Measurements from ENCODE around the gene EMC7.

Gene EMC7

DNA sequence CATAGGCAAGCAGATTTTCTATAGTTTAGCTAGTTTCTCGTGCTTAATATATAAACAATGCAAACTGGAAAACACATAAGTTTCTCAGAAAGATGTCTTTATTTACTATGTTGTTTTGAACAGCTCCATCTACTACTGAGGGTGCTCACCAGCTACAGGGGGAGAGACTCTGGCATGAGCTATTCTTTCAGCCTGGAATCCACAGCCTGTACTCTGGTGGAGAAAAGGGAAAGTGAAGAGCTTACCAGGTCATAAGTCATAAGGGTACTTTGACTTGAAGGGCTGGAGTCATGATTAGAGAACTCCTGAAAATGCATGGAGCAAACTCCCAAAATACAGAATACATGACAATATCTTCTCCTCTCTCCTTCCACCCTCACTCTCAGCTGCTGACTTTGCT, 58.3 kb downstream of the EMC7 start:
- TF ChIP-seq, protein P1, sequence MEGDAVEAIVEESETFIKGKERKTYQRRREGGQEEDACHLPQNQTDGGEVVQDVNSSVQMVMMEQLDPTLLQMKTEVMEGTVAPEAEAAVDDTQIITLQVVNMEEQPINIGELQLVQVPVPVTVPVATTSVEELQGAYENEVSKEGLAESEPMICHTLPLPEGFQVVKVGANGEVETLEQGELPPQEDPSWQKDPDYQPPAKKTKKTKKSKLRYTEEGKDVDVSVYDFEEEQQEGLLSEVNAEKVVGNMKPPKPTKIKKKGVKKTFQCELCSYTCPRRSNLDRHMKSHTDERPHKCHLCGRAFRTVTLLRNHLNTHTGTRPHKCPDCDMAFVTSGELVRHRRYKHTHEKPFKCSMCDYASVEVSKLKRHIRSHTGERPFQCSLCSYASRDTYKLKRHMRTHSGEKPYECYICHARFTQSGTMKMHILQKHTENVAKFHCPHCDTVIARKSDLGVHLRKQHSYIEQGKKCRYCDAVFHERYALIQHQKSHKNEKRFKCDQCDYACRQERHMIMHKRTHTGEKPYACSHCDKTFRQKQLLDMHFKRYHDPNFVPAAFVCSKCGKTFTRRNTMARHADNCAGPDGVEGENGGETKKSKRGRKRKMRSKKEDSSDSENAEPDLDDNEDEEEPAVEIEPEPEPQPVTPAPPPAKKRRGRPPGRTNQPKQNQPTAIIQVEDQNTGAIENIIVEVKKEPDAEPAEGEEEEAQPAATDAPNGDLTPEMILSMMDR (IDR thresholded peaks at IDR 0.05; ENCODE audit: low read depth, low read length, missing control alignments) = no peak
- no peaks in the 10 kb centered on the region for H3K36me3 ChIP-seq (replicated peaks)
- no peaks in the 10 kb centered on the region for H3K27me3 ChIP-seq (replicated peaks)

DNA sequence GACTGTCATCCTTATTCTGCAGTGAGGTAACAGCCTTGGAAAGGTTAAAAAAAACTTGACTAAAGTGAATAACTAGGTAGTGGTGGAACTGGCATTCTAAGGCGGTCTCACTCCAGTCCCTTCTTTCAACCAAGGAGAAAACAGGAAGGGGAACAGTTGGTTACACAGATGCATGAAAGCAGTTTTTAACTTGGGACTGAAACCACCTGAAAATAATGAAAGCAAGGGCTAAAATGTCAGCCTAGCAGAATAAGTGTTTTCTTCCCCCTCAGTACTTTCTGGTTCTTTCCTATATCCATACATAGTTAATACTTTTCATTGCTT, 61.9 kb downstream of the EMC7 start:
- Histone ChIP-seq H3K36me3 (replicated peaks) (no peaks in the 10 kb centered on the region), H3K4me3 (ENCODE audit: low read depth, low read length) (peak overlapping the region; percentile 88)

More for the DNA sequence above, 58.3 kb downstream of the EMC7 start:
- DNase-seq = no peak
- in situ Hi-C loops (cut with HindIII; ENCODE audit: low pct_ligation_motif_present, low sequenced_read_pairs) = no loop called here
- no peak overlapping the region for H3K4me3 ChIP-seq (ENCODE audit: low read depth, low read length)
- no peak overlapping the region for H3K27ac ChIP-seq

DNA sequence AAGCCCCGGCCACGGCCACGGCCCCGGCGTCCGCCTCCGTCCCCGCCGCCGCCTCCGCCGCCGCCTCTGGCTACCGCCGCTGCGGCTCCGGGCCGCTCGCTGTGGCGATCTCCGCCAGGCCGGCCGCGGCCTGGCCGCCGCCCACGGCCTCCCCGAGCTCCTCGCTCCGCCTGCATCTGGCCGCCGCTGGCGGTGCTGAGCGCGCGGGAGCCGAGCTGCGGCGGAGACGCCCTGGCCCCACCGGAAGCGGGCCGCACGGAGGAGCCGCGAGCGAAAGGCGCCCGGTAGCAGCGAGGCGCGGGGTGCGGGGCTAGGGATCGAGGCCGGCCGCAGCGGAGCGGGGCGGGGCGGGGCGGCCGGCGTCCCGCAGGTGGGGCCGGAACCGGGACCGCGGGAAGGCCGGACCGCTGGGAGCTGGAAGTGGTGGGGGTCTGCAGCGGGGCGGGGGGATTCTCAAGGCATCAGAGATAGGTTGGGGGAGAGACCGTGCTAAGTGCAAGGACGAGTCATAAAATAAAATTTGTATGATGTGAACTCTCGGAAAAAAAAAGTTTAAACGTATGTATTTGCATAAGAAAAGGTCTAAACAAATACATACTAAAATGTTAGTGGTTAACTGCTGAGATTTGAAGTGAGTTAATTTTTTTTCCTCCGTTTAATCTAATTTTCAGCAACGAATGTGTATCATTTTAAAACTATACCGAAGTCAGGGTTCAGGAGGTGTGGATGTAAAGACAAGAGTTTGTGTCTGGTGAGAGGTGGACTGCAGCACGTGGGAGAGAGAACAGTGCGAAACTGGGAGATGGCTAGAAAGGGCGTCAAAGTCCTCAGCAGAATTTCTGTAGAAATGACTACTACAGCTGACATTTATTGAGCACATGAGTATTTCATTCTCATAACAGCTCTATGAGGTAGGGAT, 62.5 kb downstream of the EMC7 start, which contains the start of gene AVEN:
Gene AVEN, minus strand, starts transcription at position 334 of the 919 bp plus-strand sequence. Its CDS starts 158 bp downstream, at position 176.
- Histone ChIP-seq H3K4me3 (ENCODE audit: low read depth, low read length) (peak within 1 kb of the TSS; percentile 88), H3K27me3 (replicated peaks) (no peaks in the 10 kb centered on the region), H3K27ac (peak within 1 kb of the TSS; percentile 90), H3K36me3 (replicated peaks) (no peaks in the 10 kb centered on the region)
- in situ Hi-C loops (cut with HindIII; ENCODE audit: low pct_ligation_motif_present, low sequenced_read_pairs) = no loop called here
- peak; percentile 16 for DNase-seq
- TF ChIP-seq, protein P1 (IDR thresholded peaks at IDR 0.05; ENCODE audit: low read depth, low read length, missing control alignments) = no peak

More for the DNA sequence above, 61.9 kb downstream of the EMC7 start:
- no peak overlapping the region for H3K27ac ChIP-seq
- TF ChIP-seq, protein P1 (IDR thresholded peaks at IDR 0.05; ENCODE audit: low read depth, low read length, missing control alignments) = no peak
- DNase-seq = no peak
- no peaks in the 10 kb centered on the region for H3K27me3 ChIP-seq (replicated peaks)
- in situ Hi-C loops (cut with HindIII; ENCODE audit: low pct_ligation_motif_present, low sequenced_read_pairs) = no loop called here

DNA sequence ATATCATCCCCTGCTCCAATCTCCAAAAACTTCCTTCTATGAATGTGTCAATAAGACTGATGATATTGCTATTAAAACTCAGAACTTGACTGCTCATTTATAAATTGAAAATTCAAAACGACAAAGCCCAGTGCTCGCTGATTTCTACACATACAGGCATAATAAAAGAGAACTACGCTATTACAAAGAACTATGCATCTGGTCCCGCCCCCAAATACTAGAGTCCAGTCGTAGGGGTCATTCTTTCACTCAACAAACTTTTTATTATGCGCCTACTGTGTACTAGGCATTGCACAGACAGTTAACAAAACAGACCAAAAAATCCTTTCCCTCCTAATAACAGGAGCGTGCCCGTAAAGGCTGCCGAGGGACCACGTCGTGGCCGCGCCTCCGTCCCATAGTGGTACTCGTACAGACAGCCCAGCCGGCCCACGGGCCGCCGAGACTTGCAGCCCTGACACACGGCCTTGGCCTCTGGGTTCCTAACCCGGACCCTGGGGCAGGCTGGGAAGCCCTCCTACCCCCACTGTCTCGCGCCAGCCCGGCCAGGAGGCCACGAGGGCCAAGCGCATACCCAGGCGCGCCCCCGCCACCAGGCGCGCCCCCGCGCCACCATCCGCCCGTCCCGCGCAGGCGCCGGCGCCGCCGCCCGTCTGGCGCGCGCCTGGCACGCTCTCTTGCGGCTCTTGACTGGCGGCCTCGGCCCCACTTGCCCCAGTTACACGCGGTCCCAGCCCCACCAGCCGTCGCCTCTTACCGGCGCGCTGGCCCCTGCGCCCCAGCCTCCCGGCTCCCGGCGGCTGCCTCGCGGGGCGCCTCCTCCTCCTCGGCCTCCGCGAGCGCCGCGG, 63.4 kb downstream of the EMC7 start:
- DNase-seq = peak; percentile 57
- Histone ChIP-seq H3K36me3 (replicated peaks) (no peaks in the 10 kb centered on the region), H3K27me3 (replicated peaks) (no peaks in the 10 kb centered on the region), H3K27ac (peak overlapping the region; percentile 90), H3K4me3 (ENCODE audit: low read depth, low read length) (peak overlapping the region; percentile 88)
- in situ Hi-C loops (cut with HindIII; ENCODE audit: low pct_ligation_motif_present, low sequenced_read_pairs) = no loop called here
- TF ChIP-seq, protein P1 (IDR thresholded peaks at IDR 0.05; ENCODE audit: low read depth, low read length, missing control alignments) = no peak

All from brain microvascular endothelial cell (primary cell).